ENCODE results near the gene KIAA1671. TPM values are rescaled to one million over a fixed set of nuclear protein-coding genes. Genes with fewer than 3 reads are reported as not detected.

KIAA1671 gene
- total RNA-seq, 1 experiment from 2014 or later = 63.1 TPM

DNA sequence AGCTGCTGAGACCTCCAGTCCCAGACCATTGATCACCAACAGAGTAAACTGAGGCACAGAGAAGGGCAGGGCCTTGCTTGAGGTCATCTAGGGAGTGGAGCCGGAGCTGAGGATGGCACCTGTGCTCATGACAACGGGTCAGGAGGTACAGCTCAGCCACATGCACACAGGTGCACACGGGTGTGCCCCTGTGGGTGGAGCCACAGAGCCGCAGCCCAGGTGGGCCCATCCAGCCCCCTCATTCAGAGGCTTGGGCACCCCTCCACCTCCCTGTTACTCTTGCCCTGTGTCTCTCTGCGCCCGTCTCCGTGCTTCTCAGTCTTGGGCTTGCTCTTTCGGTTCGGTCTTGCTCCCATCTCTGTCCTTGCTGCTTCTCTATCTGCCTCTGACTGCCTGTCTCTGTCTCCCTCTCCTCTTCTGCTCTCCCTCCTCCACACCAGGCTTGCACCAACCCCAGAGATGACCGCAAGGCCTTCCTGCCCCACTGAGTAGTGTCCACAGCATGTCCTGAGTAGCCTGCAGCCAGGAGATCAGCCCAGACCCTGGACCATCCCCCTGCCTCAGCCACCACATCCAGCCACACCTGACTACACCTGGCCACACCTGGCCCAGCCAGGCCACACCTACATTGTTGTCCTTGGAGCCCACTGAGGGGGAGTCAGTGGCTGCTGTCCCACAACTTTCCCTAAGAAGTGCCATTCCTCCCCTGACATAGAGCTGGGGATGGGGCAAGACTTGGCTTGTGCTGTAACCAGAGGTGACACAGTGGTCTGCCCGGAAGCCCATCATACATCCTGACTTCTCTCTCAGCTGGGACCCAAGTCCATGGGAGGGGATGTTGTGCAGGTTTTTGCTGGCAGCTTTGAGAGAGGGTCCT, 207.8 kb downstream of the KIAA1671 start:
- no TSS peak for BruUV-seq (replicated peaks)
- Mint-ChIP-seq H3K27ac (ENCODE audit: unreplicated experiment) (no peak overlapping the region), H3K4me1 (ENCODE audit: low read depth, unreplicated experiment) (peaks cover 30% of the 10 kb centered on the region), H3K36me3 (ENCODE audit: insufficient read depth, unreplicated experiment) (peaks cover 6% of the 10 kb centered on the region), H3K27me3 (ENCODE audit: unreplicated experiment) (no peaks in the 10 kb centered on the region), H3K9me3 (ENCODE audit: low read depth, unreplicated experiment) (no peaks in the 10 kb centered on the region), H3K4me3 (ENCODE audit: low read depth, unreplicated experiment) (no peak overlapping the region)
- CTCF ChIA-PET = interaction anchor here (0.6 kb wide), 1 partner anchor 129 kb away, joined by 6 read pairs; no protein-coding TSS in a partner anchor
- no peak for DNase-seq
- intact Hi-C loops (cut with micrococcal nuclease; ENCODE audit: unreplicated experiment) = no loop called here
- TF ChIP-seq, protein P1, sequence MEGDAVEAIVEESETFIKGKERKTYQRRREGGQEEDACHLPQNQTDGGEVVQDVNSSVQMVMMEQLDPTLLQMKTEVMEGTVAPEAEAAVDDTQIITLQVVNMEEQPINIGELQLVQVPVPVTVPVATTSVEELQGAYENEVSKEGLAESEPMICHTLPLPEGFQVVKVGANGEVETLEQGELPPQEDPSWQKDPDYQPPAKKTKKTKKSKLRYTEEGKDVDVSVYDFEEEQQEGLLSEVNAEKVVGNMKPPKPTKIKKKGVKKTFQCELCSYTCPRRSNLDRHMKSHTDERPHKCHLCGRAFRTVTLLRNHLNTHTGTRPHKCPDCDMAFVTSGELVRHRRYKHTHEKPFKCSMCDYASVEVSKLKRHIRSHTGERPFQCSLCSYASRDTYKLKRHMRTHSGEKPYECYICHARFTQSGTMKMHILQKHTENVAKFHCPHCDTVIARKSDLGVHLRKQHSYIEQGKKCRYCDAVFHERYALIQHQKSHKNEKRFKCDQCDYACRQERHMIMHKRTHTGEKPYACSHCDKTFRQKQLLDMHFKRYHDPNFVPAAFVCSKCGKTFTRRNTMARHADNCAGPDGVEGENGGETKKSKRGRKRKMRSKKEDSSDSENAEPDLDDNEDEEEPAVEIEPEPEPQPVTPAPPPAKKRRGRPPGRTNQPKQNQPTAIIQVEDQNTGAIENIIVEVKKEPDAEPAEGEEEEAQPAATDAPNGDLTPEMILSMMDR (IDR thresholded peaks at IDR 0.05; ENCODE audit: unreplicated experiment) = no peak

DNA sequence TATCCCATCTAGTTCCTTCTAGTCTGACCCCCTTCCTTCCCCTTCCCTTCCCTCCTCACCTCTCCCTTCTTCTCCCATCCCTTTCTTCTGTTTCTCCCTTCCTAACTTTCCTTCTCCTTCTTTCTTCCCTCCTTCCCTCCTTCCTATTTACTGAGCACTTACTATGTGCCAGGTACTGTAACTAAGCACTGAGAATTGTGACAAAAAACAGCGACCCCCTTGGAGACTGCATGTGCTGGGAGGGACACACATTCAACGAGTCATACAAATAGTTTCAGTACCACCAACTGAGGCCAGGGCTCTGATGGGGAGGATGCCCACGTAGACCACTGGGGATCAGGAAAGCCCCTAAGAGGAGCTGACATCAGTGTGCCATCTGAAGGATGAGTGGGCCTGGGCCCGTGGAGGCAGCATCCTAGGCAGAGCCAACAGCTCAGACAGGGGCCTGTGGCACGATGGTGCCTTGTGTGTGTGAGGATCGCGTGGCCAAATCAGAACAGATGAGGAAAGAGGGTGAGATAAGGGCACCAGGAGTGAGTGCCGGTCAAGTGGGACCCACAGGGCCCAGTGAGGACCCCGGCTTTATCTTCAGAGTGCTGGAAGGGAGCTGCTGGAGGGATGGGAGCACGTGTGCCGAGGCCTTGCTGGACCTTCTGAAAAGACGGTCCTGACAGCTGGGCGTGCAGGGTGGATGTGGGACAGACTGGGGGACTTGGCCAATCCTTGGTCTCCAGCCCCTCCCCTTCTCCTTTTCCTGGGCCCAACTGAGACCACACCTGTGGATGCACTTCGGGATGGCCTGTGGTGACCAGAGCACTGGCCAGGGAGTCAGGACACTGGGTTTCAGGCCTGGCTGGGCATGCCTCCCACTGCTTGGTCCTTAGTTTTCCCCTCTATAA, 208.8 kb downstream of the KIAA1671 start:
- no peak for DNase-seq
- intact Hi-C loops (cut with micrococcal nuclease; ENCODE audit: unreplicated experiment) = no loop called here
- H3K4me3 Mint-ChIP-seq (ENCODE audit: low read depth, unreplicated experiment) = no peak overlapping the region
- H3K4me1 Mint-ChIP-seq (ENCODE audit: low read depth, unreplicated experiment) = peaks cover 34% of the 10 kb centered on the region
- H3K27ac Mint-ChIP-seq (ENCODE audit: unreplicated experiment) = no peak overlapping the region
- H3K36me3 Mint-ChIP-seq (ENCODE audit: insufficient read depth, unreplicated experiment) = peaks cover 6% of the 10 kb centered on the region
- no peaks in the 10 kb centered on the region for H3K27me3 Mint-ChIP-seq (ENCODE audit: unreplicated experiment)
- CTCF ChIA-PET = interaction anchor here (0.6 kb wide), 2 partner anchors 130 to 1746 kb away, joined by 3 to 6 read pairs; no protein-coding TSS in a partner anchor
- H3K9me3 Mint-ChIP-seq (ENCODE audit: low read depth, unreplicated experiment) = no peaks in the 10 kb centered on the region
- BruUV-seq (replicated peaks) = no TSS peak
- TF ChIP-seq, protein P1 (IDR thresholded peaks at IDR 0.05; ENCODE audit: unreplicated experiment) = no peak

DNA sequence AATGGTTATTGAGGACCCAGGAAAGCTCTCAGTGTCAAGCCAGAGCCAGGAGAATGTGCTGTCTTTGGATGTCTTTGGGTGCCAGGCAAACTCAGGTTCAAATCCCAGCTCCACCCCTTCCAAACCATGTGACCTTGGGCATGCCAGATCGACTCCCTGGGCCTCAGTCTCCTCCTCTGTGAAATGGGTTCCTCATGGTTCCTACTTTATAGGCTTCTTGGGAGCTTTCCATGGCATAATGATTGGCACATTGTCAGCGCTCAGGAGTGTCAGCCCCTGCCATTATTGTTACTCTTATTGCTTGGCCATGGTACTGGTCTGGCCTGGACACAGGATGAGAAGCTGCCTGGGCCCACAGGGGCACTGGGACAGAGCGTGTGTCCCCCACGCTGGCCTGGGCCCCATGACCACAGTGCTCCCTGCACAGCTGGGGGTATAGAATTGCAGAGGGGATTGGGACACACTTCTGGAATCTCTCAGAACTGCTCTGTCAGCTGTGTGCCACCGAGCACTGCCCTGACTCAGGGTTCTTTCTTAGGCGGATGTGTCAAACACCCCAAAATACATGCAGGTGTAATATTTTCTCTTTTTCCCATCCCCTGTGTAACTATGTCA, 209.5 kb downstream of the KIAA1671 start:
- TF ChIP-seq, protein P1 (IDR thresholded peaks at IDR 0.05; ENCODE audit: unreplicated experiment) = no peak
- DNase-seq = no peak
- peaks cover 35% of the 10 kb centered on the region for H3K4me1 Mint-ChIP-seq (ENCODE audit: low read depth, unreplicated experiment)
- no peak overlapping the region for H3K27ac Mint-ChIP-seq (ENCODE audit: unreplicated experiment)
- H3K4me3 Mint-ChIP-seq (ENCODE audit: low read depth, unreplicated experiment) = no peak overlapping the region
- H3K27me3 Mint-ChIP-seq (ENCODE audit: unreplicated experiment) = no peaks in the 10 kb centered on the region
- no peaks in the 10 kb centered on the region for H3K9me3 Mint-ChIP-seq (ENCODE audit: low read depth, unreplicated experiment)
- no peaks in the 10 kb centered on the region for H3K36me3 Mint-ChIP-seq (ENCODE audit: insufficient read depth, unreplicated experiment)
- CTCF ChIA-PET = interaction anchor here (0.6 kb wide), 1 partner anchor 1745 kb away, joined by 3 read pairs; no protein-coding TSS in a partner anchor
- BruUV-seq (replicated peaks) = no TSS peak
- intact Hi-C loops (cut with micrococcal nuclease; ENCODE audit: unreplicated experiment) = no loop called here

DNA sequence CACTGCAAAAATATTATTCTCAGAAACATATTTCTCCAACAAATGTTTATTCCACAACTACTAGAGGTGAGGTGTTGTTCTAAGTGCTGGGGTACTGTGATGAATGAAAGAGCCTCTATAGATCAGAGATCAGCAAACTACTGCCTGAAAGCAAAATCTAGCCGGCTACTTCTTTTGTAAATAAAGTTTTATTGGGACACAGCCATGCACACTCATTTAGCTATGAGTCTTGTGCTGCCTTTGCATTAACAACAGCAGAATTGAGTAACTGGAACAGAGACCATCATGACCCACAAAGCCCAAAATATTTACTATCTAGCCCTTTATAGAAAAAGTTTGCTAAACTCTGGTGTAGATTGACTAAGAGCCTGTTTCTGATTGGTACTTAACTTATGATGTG, 210.0 kb downstream of the KIAA1671 start:
- no TSS peak for BruUV-seq (replicated peaks)
- Mint-ChIP-seq H3K9me3 (ENCODE audit: low read depth, unreplicated experiment) (no peaks in the 10 kb centered on the region), H3K27ac (ENCODE audit: unreplicated experiment) (no peak overlapping the region), H3K36me3 (ENCODE audit: insufficient read depth, unreplicated experiment) (no peaks in the 10 kb centered on the region), H3K27me3 (ENCODE audit: unreplicated experiment) (no peaks in the 10 kb centered on the region), H3K4me1 (ENCODE audit: low read depth, unreplicated experiment) (peaks cover 41% of the 10 kb centered on the region), H3K4me3 (ENCODE audit: low read depth, unreplicated experiment) (no peak overlapping the region)
- CTCF ChIA-PET = no interaction called here
- intact Hi-C loops (cut with micrococcal nuclease; ENCODE audit: unreplicated experiment) = no loop called here
- DNase-seq = no peak
- TF ChIP-seq, protein P1 (IDR thresholded peaks at IDR 0.05; ENCODE audit: unreplicated experiment) = no peak
